Measurements from ENCODE around the gene CAPN9. TPM values are rescaled to one million over a fixed set of nuclear protein-coding genes. Genes with fewer than 3 reads are reported as not detected.
A peak's percentile ranks its signal among the peaks of the same experiment; 100 is the strongest.

CAPN9 gene
- total RNA-seq, 2 donors from 2014 or later = 46.3 to 53.6 TPM

DNA sequence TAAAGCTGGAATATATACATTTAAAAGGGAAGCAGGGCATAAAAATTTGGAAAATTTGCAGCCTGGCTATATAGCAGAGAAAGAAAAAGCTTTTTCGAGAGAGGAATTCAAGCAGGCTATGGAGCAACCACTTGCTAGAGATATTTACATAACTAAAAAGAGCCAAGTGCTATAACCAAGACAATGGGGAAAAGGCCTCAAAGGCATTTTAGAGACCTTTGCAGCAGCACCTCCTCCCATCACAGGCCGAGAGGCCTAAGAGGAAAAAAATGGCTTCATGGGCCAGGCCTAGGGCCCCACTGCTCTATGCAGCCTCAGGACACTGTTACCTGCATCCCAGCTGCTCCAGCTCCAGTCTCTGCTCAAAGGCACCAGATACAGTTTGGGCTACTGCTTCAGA lies 37.0 kb downstream of the CAPN9 start:
- DNase-seq (no peak), ATAC-seq (no peak)
- intact Hi-C loops (cut with DNase I, micrococcal nuclease) = no loop called here

- DNase-seq (no peak), ATAC-seq (no peak)
- intact Hi-C loops (cut with DNase I, micrococcal nuclease) = no loop called here
Observed at GRCh38 chr1:230785636-230786384, 38.6 kb downstream of the CAPN9 start.

DNA sequence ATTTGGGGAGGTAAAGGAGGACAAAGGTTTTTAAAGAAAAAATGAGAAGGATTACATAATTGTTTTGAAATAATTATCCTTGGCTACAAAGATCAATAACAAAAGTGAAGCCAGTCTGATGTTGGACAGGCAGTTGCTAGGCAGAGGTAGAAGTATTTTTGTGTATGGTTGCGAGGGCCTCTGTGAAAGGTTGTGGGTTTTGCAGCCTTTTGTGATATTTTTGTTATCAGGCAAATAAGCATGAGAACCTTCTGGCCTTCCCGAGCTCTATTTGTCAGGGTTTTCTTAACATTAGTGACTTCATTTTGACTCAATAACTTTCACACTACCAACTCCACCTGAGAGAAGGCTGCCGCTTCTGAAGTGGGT lies 39.2 kb downstream of the CAPN9 start:
- DNase-seq (no peak), ATAC-seq (no peak)
- intact Hi-C loops (cut with DNase I, micrococcal nuclease) = no loop called here

- intact Hi-C loops (cut with DNase I, micrococcal nuclease) = no loop called here
- ATAC-seq (no peak), DNase-seq (no peak)
Observed at GRCh38 chr1:230787471-230787870, 40.3 kb downstream of the CAPN9 start.

GRCh38 chr1:230788561-230789275 lies 41.5 kb downstream of the CAPN9 start:
- intact Hi-C loops (cut with DNase I, micrococcal nuclease) = no loop called here
- DNase-seq = no peak
- ATAC-seq = no peak

- DNase-seq = no peak
- intact Hi-C loops (cut with DNase I, micrococcal nuclease) = loop anchor here in 1 of 2 donors (10.0 kb wide), 1 partner anchor 415 kb away; no protein-coding TSS in a partner anchor
- ATAC-seq = no peak
Observed at GRCh38 chr1:230790026-230790425, 42.8 kb downstream of the CAPN9 start.

GRCh38 chr1:230791986-230792564 lies 44.9 kb downstream of the CAPN9 start:
- intact Hi-C loops (cut with DNase I, micrococcal nuclease) = loop anchor here in 1 of 2 donors (10.0 kb wide), 1 partner anchor 413 kb away; no protein-coding TSS in a partner anchor
- no peak for DNase-seq
- no peak for ATAC-seq

- no peak for ATAC-seq
- intact Hi-C loops (cut with DNase I, micrococcal nuclease) = loop anchor here in 1 of 2 donors (10.0 kb wide), 1 partner anchor 412 kb away; no protein-coding TSS in a partner anchor
- no peak for DNase-seq
Observed at GRCh38 chr1:230792691-230793462, 45.7 kb downstream of the CAPN9 start.

DNA sequence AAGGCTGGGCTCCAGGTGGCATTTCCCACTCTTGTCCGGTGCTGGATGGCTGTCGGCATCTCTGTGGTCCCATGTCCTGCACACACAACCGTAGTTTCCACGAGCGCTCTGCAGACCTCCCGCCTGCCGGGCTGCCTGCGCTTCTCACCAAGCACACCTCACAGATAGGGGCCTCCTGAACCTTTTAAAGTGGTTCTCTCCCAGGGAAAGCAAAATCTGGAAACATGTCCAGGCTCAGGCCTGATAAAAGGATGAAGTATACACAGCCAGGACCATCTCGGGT lies 46.2 kb downstream of the CAPN9 start:
- no peak for DNase-seq
- intact Hi-C loops (cut with DNase I, micrococcal nuclease) = loop anchor here in 1 of 2 donors (10.0 kb wide), 1 partner anchor 411 kb away; no protein-coding TSS in a partner anchor
- ATAC-seq = no peak

- ATAC-seq (no peak), DNase-seq (peak in 1 of 2 donors; percentile 11)
- intact Hi-C loops (cut with DNase I, micrococcal nuclease) = loop anchor here in 1 of 2 donors (10.0 kb wide), 1 partner anchor 410 kb away; no protein-coding TSS in a partner anchor
Observed at GRCh38 chr1:230794431-230794830, 47.2 kb downstream of the CAPN9 start.

DNA sequence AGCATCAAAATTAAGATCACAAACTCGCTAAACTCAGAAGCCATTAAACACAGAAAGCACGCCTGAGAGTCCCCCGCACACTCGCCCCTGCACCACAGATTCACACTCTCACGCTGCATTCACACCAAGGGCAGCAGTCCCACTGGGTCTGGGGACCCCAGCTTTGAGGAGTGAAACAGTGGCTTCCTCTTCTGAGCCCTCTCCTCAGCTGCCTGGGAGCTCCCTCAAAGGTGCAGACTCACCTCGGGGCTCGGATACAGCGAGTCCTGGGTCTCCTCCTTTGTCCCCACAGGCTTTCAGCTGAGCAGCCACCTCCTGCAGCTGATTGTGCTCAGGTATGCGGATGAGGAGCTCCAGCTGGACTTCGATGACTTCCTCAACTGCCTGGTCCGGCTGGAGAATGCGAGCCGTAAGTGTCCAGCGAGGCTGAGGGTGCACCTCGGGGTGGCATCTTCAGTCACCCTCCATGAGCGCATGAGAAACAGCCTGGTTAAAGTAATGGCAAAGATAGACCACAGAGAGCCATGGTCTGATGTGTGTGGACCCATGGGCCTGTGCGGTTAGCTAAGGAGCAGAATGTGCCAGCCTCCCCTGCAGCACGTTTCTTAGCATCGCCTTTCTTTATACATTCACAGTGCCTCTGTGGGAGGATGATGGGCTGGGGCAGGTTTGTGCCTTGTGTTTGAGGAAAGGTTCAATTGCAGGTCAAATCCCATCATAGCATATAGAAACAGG lies 47.9 kb downstream of the CAPN9 start:
- DNase-seq (no peak), ATAC-seq (no peak)
- intact Hi-C loops (cut with DNase I, micrococcal nuclease) = loop anchor here in 1 of 2 donors (5.0 to 10.0 kb wide), 2 partner anchors 122 to 410 kb away; no protein-coding TSS in a partner anchor

DNA sequence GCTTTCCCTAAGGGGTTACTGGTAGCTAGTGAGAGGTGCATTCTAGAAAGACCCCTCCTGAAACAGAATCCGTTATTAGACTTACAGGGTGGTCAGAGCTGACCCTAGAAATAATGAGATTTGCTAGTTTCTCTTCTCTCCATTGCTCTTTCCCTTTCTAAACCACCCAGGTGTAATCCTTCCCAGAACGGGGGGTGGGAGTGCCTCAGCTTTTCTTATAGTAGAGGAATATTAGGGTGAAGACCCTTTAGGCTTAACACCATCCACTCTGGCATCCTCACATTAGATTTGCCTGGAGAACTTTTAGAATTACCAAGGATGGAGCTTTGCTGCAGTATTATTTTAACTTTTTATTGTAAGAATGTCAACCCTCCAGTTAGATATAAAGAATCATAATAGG lies 49.4 kb downstream of the CAPN9 start:
- intact Hi-C loops (cut with DNase I, micrococcal nuclease) = loop anchor here in 1 of 2 donors (5.0 to 10.0 kb wide), 2 partner anchors 121 to 408 kb away; no protein-coding TSS in a partner anchor
- ATAC-seq (no peak), DNase-seq (no peak)

- intact Hi-C loops (cut with DNase I, micrococcal nuclease) = loop anchor here in 1 of 2 donors (5.0 to 10.0 kb wide), 2 partner anchors 120 to 407 kb away; no protein-coding TSS in a partner anchor
- no peak for ATAC-seq
- DNase-seq = no peak
Observed at GRCh38 chr1:230797376-230797920, 50.3 kb downstream of the CAPN9 start.

DNA sequence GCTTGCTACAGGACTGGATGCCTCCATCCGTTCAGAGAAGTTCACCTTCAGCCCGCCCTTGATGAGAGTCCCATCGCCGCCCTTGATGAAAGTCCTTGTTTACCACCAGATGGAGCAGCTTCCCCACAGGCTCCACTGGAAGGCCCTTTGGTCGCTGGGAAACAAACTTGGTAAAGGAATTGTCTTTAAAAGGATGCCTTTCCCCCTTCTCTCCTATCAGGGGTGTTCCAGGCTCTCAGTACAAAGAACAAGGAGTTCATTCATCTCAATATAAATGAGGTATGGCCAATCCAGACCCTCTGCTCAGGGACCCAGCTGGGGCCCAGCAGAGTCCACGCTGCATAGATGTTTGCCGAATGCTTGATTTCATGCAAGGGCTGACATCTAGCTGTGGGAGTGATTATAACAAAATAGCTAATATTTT lies 50.8 kb downstream of the CAPN9 start:
- intact Hi-C loops (cut with DNase I, micrococcal nuclease) = loop anchor here in 1 of 2 donors (5.0 to 10.0 kb wide), 2 partner anchors 119 to 407 kb away; no protein-coding TSS in a partner anchor
- DNase-seq = peak; percentile 31 to 37
- ATAC-seq = peak; percentile 83

GRCh38 chr1:230798491-230798890 lies 51.3 kb downstream of the CAPN9 start:
- DNase-seq (no peak), ATAC-seq (no peak)
- intact Hi-C loops (cut with DNase I, micrococcal nuclease) = loop anchor here in 1 of 2 donors (5.0 to 10.0 kb wide), 2 partner anchors 119 to 406 kb away; no protein-coding TSS in a partner anchor

DNA sequence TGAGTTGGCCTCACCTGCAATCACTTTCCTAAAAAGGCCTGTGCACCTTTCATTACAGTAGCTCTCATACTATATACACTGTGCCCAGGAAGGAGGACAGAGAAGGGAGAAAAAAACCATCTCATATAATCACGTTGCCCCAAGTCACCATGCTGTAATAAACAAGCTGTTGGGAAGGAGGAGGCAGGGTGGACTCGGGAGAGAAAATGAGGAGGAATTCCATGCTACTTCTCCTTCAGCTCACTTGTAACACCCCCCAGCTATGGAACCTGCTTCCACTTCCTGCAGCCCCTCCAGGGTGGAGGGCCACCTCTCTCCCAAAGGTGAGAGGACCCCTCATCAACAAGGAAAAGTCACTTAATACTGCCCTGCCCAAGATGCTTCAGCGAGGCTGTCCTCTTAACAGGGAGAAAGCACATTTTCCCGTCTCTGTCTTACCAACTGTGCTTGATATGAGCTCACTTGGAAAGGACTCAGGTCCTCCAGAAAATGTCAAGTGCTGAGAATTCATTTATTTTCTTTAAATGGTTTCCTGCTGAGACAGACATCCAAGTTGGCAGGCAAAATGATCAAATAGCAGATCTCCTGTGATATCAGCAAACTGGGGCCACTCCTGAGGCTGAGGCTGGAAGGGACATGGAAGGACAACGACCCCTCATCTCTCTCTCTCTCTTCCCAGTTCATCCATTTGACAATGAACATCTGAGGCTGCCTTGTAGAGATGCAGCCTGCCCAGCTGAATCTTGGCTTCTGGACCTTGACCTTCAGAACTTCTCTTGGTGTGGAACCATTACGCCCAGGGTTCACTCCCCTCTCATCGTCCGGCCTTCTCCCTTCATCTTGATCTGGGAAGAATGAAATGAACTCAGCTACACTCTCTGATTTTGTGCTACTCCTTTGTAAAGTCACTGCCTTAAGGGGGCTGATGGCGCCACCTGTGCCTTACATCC lies 54.0 kb downstream of the CAPN9 start:
- intact Hi-C loops (cut with DNase I, micrococcal nuclease) = no loop called here
- DNase-seq (no peak), ATAC-seq (no peak)

DNA sequence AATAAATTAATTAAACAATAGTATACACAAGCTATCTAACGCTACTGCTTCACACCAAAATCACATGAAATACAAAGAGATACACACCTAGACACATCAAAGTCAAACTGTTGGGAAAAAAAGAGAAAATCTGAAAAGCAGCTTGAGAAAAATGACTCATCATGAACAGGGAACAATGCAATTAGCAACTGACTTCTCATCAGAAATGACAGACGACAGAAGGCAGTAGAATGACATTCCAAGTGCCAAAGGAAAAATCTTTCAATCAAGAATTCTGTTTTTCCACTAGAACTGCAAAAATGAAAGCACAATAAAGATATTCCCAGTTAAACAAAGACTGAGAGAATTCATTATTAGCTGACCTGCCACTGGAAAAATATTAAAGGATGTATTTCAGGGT lies 57.2 kb downstream of the CAPN9 start:
- DNase-seq (no peak), ATAC-seq (no peak)
- intact Hi-C loops (cut with DNase I, micrococcal nuclease) = no loop called here

Data from left colon (tissue), 2 donors.